Esophagus muscularis mucosa (tissue), 4 donors: ENCODE measurements around the gene CYLD. TPM values are rescaled to one million over a fixed set of nuclear protein-coding genes. Genes with fewer than 3 reads are reported as not detected.

Source experiments
- DNase-seq: peaks from one replicate; pipeline ENCODE4 v3.0.0-alpha.2; 2017; ENCODE audit errors: extremely low spot score
- H3K27ac ChIP-seq, 4 donors: fragments of 200-600 bp; sonication (generic); replicated peaks in 1 of 4; 1 replicate in 3 of 4; 2 replicates in 1 of 4; pipeline ENCODE4 v1.5.1; 2016 to 2019; ENCODE audit warnings: mild to moderate bottlenecking in 1 of 4
- H3K27me3 ChIP-seq, 4 donors: fragments of 200-600 bp; sonication (generic); one replicate each; pipeline versions ENCODE4 v1.5.1 to v1.6.0; 2016 to 2019
- H3K36me3 ChIP-seq, 4 donors: fragments of 200-600 bp; sonication (generic); one replicate each; pipeline ENCODE4 v1.5.1; 2016 to 2019
- H3K4me1 ChIP-seq, 4 donors: fragments of 200-600 bp; sonication (generic); one replicate each; pipeline ENCODE4 v1.5.1; 2016 to 2019
- H3K4me3 ChIP-seq, 4 donors: fragments of 200-600 bp; sonication (generic); 1 replicate in 2 of 4; 2 replicates in 2 of 4; pipeline ENCODE4 v1.5.1; 2016 to 2019; ENCODE audit warnings: mild to moderate bottlenecking in 4 of 4, moderate library complexity in 1 of 4
- H3K9me3 ChIP-seq, 4 donors: fragments of 200-600 bp; sonication (generic); 1 replicate in 3 of 4; 2 replicates in 1 of 4; pipeline ENCODE4 v1.5.1; 2016 to 2019
- EP300 ChIP-seq: sonication (generic); formaldehyde crosslinking; IDR thresholded peaks from one replicate; pipeline ENCODE4 v1.6.1; 2017; ENCODE audit warnings: antibody characterized with exemption
- POLR2A ChIP-seq: fragments of 450-650 bp; IDR thresholded peaks from one replicate; pipeline ENCODE4 v1.6.1; 2017; ENCODE audit warnings: antibody characterized with exemption, moderate library complexity, mild to moderate bottlenecking, low read depth
- POLR2AphosphoS5 ChIP-seq, 2 donors: sonication (generic); formaldehyde crosslinking; IDR thresholded peaks; one replicate each; pipeline ENCODE4 v1.6.1; 2017; ENCODE audit warnings: antibody characterized with exemption in 2 of 2
- WGBS: methylation state at CpG from one replicate; pipeline ENCODE4 v1.1.5; 2018; 5-methylcytosine and 5-hydroxymethylcytosine counted together
- intact Hi-C: fragments of 100-400 bp; cut with DNase I; formaldehyde crosslinking; loops from one replicate; pipeline ENCODE4 v1.15.1; 2023
- total RNA-seq, 4 donors: library from RNA; depleted of rRNA; stranded (reverse); fragments of >200 nt; gene quantifications; one replicate each; pipeline versions ENCODE4 v1.1.0 to v1.2.1, GENCODE V29; 2016
- TF ChIP-seq, protein P1 (sequence below), 3 experiments: fragments of 200-600 bp in 2 of 3; fragments of 450-650 bp in 1 of 3; sonication (generic) in 2 of 3; IDR thresholded peaks; one replicate each; pipeline ENCODE4 v1.5.1; 2017 to 2019; ENCODE audit warnings: antibody characterized with exemption in 3 of 3, mild to moderate bottlenecking in 2 of 3, moderate library complexity in 1 of 3

Gene CYLD
- total RNA-seq, 4 donors from 2014 or later: 40.1 to 46.4 (median 40.8) TPM

- intact Hi-C loops: loop anchor here (10.0 kb wide), 2 partner anchors 49 to 109 kb away; partner anchors contain the start of gene CYLD
Observed at GRCh38 chr16:50695017-50696000, 46.6 kb upstream of the CYLD start.

DNA sequence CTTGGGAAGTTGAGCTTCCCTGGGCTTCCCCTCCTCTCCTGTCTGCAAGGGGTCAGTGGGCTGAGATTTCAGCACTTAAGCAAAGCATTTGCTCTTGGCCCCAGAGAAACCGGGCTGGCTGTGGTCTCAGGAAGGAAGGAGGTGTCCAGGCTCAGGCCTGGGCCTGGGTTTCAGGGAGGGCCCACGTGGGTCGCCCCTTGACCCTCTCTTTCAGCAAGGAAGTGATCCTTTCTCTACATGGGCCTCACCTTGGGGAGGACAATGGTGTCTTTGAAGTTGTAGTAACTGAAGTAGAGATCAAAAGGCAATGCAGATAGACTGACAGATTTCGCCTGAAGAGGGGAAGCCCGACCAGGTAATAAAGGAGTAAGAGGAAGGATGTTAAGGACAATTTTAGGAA, 45.8 kb upstream of the CYLD start:
- Histone ChIP-seq H3K27ac (peak overlapping the region in 2 of 4 donors; percentile 59 to 61), H3K9me3 (no peaks in the 10 kb centered on the region), H3K27me3 (no peaks in the 10 kb centered on the region), H3K36me3 (no peaks in the 10 kb centered on the region), H3K4me3 (no peak overlapping the region), H3K4me1 (peaks cover 28 to 46% (median 43%) of the 10 kb centered on the region in 4 donors)
- no peak for DNase-seq
- WGBS: 58% methylated on average over 5 of the region's 5 CpGs
- intact Hi-C loops: loop anchor here (10.0 kb wide), 2 partner anchors 49 to 109 kb away; partner anchors contain the start of gene CYLD
- TF ChIP-seq, protein P1, sequence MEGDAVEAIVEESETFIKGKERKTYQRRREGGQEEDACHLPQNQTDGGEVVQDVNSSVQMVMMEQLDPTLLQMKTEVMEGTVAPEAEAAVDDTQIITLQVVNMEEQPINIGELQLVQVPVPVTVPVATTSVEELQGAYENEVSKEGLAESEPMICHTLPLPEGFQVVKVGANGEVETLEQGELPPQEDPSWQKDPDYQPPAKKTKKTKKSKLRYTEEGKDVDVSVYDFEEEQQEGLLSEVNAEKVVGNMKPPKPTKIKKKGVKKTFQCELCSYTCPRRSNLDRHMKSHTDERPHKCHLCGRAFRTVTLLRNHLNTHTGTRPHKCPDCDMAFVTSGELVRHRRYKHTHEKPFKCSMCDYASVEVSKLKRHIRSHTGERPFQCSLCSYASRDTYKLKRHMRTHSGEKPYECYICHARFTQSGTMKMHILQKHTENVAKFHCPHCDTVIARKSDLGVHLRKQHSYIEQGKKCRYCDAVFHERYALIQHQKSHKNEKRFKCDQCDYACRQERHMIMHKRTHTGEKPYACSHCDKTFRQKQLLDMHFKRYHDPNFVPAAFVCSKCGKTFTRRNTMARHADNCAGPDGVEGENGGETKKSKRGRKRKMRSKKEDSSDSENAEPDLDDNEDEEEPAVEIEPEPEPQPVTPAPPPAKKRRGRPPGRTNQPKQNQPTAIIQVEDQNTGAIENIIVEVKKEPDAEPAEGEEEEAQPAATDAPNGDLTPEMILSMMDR (IDR thresholded peaks at IDR 0.05): no peak
- no peak for TF ChIP-seq POLR2A
- TF ChIP-seq EP300: no peak
- no peak for TF ChIP-seq POLR2AphosphoS5 (IDR thresholded peaks at IDR 0.05)

More at GRCh38 chr16:50695017-50696000, 46.6 kb upstream of the CYLD start:
- H3K27me3 ChIP-seq: no peaks in the 10 kb centered on the region
- TF ChIP-seq, protein P1 (IDR thresholded peaks at IDR 0.05): no peak
- TF ChIP-seq POLR2AphosphoS5 (IDR thresholded peaks at IDR 0.05): peak in 1 of 2 donors; percentile 47
- no peak for TF ChIP-seq EP300
- DNase-seq: no peak
- WGBS: 92% methylated on average over 9 of the region's 9 CpGs
- no peak overlapping the region for H3K4me3 ChIP-seq
- peaks cover 28 to 46% (median 43%) of the 10 kb centered on the region in 4 donors for H3K4me1 ChIP-seq
- H3K27ac ChIP-seq: peak overlapping the region in 1 of 4 donors; percentile 59
- H3K36me3 ChIP-seq: no peaks in the 10 kb centered on the region
- no peaks in the 10 kb centered on the region for H3K9me3 ChIP-seq

- no peaks in the 10 kb centered on the region for H3K9me3 ChIP-seq
- H3K27ac ChIP-seq: peak overlapping the region; percentile 59 to 69 (median 62)
- no peak overlapping the region for H3K4me3 ChIP-seq
- WGBS: 45% methylated on average over 4 of the region's 15 CpGs
- H3K4me1 ChIP-seq: peaks cover 28 to 46% (median 43%) of the 10 kb centered on the region in 4 donors
- peak; percentile 95 for DNase-seq
- TF ChIP-seq, protein P1 (IDR thresholded peaks at IDR 0.05): no peak
- no peak for TF ChIP-seq EP300
- TF ChIP-seq POLR2AphosphoS5 (IDR thresholded peaks at IDR 0.05): peak; percentile 28 to 66
- H3K36me3 ChIP-seq: no peaks in the 10 kb centered on the region
- intact Hi-C loops: loop anchor here (10.0 kb wide), 2 partner anchors 48 to 108 kb away; partner anchors contain the start of gene CYLD
- no peaks in the 10 kb centered on the region for H3K27me3 ChIP-seq
Observed at GRCh38 chr16:50696575-50697420, 45.1 kb upstream of the CYLD start.

DNA sequence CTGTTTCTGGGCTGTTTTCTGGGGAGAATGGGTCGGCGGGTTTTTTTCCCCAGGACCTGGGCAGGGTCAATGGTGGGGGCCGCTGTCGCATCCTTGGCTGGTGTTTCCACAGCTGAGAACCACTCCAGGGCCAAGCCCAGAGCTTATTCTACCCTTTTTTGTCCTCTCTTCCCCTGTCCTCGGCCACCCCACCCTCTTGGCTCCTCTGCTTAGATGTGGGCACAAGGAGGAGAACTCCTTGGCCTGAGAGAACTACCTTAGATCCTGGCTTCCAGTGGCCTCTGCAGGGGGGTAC, 44.5 kb upstream of the CYLD start:
- peak overlapping the region; percentile 59 to 69 (median 62) for H3K27ac ChIP-seq
- DNase-seq: no peak
- H3K4me3 ChIP-seq: peak overlapping the region; percentile 44 to 60 (median 47)

More for the DNA sequence above, 44.5 kb upstream of the CYLD start:
- no peaks in the 10 kb centered on the region for H3K27me3 ChIP-seq
- peaks cover 28 to 46% (median 43%) of the 10 kb centered on the region in 4 donors for H3K4me1 ChIP-seq
- no peak for TF ChIP-seq EP300
- intact Hi-C loops: loop anchor here (10.0 kb wide), 2 partner anchors 47 to 107 kb away; partner anchors contain the start of gene CYLD
- no peaks in the 10 kb centered on the region for H3K9me3 ChIP-seq
- H3K36me3 ChIP-seq: no peaks in the 10 kb centered on the region
- 89% methylated on average over 3 of the region's 5 CpGs for WGBS
